NOMO-1 (cell line): ENCODE measurements around the gene SEMA4F.
A peak's percentile ranks its signal among the peaks of the same experiment; 100 is the strongest.

ENCODE experiments used
- DNase-seq, 2 experiments: peaks; one replicate each; lab custom pipeline; 2025; ENCODE audit not compliant: unreplicated experiment in 2 of 2; lab: John Stamatoyannopoulos, UW

The SEMA4F gene

GRCh38 chr2:74659462-74659861 is 5.4 kb downstream of the SEMA4F start:
- no peak for DNase-seq

DNA sequence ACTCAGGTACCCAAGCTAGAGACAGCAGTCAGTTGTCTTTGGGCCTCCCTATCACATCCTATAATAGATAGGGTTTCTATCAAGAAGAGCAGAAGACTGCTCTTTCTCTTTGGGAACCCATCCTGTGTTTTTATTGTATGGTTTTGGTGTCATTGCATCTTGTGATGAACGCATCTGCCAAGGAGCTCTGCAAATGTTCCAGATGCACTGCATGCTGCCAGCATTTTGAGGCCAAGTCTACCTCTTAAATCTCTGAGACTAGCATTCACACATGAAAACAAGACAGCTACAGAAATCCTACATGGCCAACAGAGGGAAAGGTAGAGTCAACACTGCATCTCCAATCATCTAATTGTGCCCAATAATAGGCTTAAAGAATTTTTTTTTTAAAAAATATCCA is 14.0 kb downstream of the SEMA4F start:
- DNase-seq: no peak

DNA sequence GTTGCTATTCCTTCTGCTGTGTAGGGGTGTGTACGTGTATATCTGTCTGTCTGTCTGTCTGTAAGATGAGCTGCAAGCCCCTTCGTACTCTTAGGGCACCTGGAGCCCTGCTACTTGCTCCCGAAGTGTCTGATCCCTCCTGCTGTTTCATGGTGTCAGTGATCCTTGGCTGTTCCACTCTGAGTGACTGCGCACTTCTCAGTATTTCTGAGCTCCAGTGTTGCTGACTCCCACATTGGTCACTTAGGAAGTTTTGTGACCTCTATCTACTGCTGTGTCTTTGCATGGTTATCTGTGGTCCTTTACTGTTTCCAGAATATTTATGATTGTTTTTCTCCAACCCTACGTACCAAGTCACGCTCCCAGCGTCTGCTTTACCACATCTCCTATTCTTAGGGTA is 16.2 kb downstream of the SEMA4F start:
- DNase-seq: no peak

DNA sequence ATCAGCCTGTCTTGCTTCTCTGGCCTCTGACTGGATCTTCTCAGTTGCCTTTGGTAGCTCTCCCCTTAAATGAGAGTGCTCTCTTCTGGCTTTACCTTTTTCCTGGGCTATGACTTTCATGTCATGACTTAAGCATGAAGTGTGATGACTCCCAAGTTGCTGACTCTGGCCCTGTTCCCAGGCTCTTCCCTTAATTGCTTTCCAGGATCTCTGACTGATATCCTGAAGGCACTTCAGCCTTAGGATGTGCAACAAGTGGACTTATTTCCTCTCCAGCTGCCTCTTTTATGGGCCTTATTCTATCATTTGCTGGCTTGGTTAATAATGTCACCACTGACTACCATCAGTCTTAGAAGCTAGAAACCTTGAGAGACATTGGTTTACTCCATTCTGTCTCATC is 17.4 kb downstream of the SEMA4F start:
- no peak for DNase-seq

- DNase-seq: no peak
These were observed 19.9 kb downstream of the SEMA4F start for GRCh38 chr2:74673826-74674528.

DNA sequence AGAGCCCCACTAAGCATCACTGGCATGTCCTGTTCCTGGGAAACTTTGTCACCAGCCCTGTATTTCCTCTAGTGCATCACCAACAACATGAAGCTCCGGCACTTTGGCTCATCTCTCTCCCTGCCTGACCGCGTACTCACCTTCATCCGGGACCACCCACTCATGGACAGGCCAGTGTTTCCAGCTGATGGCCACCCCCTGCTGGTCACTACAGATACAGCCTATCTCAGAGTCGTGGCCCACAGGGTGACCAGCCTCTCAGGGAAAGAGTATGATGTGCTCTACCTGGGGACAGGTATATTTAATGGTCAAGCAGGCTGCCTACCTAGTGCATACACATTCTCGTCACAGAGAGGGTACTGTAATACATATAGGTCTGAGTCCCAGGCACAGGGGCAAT is 21.0 kb downstream of the SEMA4F start:
- DNase-seq: no peak

DNA sequence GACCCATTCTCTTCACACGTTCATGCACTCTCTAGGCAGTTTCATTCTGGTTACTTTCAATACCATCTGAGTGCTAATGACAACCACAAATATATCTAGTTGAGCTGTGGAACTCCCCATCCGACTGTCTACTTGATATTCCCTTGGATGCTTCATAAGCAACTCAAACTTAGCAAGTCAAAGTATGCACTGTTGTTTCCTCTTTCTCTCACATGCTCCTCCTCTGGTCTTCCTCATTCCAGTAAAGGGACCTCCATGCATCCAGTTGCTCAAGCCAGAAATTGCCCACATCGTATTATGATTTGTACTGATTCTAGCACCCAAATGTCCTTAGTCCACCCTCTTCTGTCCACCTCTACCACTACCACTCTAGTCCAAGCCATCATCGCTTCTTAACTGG is 22.3 kb downstream of the SEMA4F start:
- DNase-seq: no peak

DNA sequence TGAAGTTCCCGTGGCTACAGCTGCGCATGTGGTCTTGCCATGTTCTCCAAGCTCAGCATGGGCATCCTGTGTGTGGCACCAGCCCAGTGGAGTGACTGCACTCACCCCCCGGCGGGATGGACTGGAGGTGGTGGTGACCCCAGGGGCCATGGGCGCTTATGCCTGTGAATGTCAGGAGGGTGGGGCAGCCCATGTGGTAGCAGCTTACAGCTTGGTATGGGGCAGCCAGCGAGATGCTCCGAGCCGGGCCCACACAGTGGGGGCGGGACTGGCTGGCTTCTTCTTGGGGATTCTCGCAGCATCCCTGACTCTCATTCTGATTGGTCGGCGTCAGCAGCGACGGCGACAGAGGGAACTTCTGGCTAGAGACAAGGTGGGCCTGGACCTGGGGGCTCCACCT is 25.6 kb downstream of the SEMA4F start:
- DNase-seq: no peak

- DNase-seq: no peak
These were observed 28.5 kb downstream of the SEMA4F start for GRCh38 chr2:74682501-74682900.

DNA sequence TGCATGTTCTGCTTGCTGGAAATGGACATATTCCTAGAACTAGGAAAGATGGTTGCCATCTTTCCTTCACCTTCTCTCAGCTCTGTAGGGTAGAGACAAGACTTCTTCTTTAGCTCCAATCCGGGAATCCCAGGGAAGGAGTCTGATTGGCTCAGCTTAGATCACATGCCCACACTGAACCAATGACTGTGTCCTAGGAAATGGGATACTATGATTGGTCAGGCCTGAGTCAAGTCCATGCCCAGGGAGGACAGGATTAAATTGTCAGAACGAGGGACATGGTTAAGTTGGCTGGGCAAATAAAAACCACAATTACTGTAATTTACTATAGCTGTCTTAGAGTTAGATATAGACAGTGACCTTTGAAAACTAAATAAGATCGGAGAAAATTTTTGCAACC is 31.4 kb downstream of the SEMA4F start:
- DNase-seq: no peak

GRCh38 chr2:74688881-74689280 is 34.8 kb downstream of the SEMA4F start:
- no peak for DNase-seq

DNA sequence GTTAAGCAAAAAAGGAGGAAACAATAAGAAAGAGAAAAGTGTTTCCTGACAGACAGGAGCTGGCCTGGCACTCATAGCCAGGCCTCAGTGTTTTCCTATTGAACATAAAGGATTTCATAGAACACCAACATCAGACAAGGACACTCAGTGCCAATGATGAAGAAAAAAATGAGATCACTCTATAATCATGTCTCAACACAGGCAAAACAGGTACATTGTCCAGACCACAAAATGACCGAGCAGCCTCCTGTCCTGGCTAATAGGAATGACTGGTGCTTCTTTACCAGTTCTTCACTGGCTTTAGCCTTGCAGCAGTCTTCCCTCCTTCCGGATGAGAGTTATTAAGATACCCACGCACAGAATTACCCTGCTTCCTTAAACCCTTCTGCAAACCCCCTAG is 35.6 kb downstream of the SEMA4F start:
- DNase-seq: no peak

- DNase-seq: peak; percentile 65 to 75
These were observed 36.5 kb downstream of the SEMA4F start for GRCh38 chr2:74690571-74690970.

GRCh38 chr2:74691929-74692328 is 37.9 kb downstream of the SEMA4F start:
- DNase-seq: no peak

- DNase-seq: peak; percentile 2 to 71
These were observed 39.2 kb downstream of the SEMA4F start for GRCh38 chr2:74693213-74693612.

GRCh38 chr2:74693668-74694067 is 39.6 kb downstream of the SEMA4F start:
- peak in 1 of 2 experiments; percentile 41 for DNase-seq

DNA sequence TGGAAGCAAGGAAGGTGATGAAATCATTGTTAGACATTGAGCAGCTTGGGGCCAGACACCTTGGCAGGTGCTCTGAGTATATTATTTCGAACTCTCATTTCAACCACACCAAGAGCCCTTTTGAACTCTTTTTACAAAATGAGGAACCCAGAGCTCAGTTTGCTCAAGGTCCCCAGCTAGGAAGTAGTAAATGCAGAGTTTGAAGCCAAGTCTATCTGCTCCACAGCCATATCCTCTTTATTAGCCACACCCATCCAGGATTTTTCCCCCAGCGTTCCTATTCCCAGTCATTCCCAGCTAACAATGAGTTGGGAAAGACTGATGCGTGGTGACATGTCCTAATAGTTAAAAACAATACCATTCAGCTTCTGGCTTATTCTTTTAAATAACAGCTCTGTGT is 40.2 kb downstream of the SEMA4F start:
- peak; percentile 60 to 78 for DNase-seq

- no peak for DNase-seq
These were observed 41.6 kb downstream of the SEMA4F start for GRCh38 chr2:74695663-74696062.

DNA sequence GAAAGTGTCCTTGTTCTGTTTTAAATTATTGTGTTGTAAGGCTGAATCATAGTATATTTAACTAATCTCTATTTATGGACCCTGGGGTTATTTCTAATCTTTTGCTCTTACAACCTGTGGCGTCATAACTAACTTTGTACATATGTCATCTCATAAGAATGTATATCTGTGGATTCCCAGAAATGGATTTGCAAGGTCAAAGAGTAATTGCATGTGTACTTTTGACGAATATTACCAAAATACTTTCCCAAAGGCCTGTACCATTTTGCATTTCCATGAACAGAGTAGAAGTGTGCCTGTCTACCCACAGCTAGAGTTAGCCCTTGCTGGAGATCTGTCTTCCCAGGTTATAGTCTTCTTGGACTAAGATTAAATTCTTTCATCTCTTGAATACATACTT is 42.8 kb downstream of the SEMA4F start:
- no peak for DNase-seq

DNA sequence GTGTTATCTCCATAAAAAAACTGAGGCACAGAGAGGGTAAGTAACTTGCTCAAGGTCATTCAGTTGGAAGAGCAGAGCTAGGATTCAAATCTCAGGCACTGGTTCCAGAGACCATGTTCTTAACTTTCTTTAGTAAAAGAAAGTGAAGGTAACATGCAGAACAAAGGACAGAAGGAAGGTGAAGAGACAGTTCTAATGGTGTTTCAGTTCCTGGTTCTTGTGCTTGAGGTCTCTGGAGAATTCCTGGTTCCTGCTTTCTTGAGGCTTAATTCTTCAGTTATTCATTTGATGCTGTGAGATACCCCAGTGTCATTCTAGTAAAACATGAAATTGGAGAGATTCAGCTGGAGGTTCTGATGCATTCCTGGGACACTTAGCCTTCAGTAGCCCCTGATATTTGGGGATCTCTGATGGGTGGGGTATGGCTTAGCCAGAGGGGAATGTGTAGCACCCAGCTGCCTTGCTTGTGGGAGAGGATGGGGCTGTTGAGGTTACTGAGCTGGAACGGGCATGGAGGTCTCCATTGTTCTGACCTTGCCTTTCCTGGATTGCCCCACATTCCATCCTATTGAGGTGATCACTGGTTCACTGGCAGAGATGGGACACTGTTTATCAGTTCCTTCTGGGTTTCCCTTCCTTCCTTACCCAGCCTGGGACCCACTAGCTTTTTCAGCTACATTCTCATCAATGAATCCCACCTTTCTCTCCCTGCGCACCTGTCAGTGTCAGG is 46.8 kb downstream of the SEMA4F start:
- DNase-seq: peak; percentile 5 to 60

GRCh38 chr2:74702001-74702715 is 48.1 kb downstream of the SEMA4F start:
- no peak for DNase-seq

- DNase-seq: no peak
These were observed 49.3 kb downstream of the SEMA4F start for GRCh38 chr2:74703373-74703772.
